Measurements from ENCODE around the gene SERPINF2.
"Not testable (repeated sequence)": the region's sequence is repeated elsewhere in the genome, so short reads cannot be mapped to it uniquely, and the experiment has no call there.

SERPINF2 gene

GRCh38 chr17:1742371-1743087 is at the start of gene SERPINF2:
SERPINF2 (plus strand) TSS chr17:1742871; CDS start chr17:1744996, 2,125 bp downstream.
- DNase-seq = no peak

- DNase-seq = no peak
Measured at GRCh38 chr17:1693339-1693738, 49.3 kb upstream of the SERPINF2 start.

- no peak for DNase-seq
Measured at GRCh38 chr17:1695365-1695764, 47.3 kb upstream of the SERPINF2 start.

- DNase-seq = no peak
Measured at GRCh38 chr17:1697681-1698080, 45.0 kb upstream of the SERPINF2 start.

GRCh38 chr17:1699891-1700290 is 42.8 kb upstream of the SERPINF2 start:
- not testable (repeated sequence) for DNase-seq

- DNase-seq = no peak
Measured at GRCh38 chr17:1703063-1703462, 39.6 kb upstream of the SERPINF2 start.

- no peak for DNase-seq
Measured at GRCh38 chr17:1705004-1705403, 37.7 kb upstream of the SERPINF2 start.

GRCh38 chr17:1707107-1707506 is 35.6 kb upstream of the SERPINF2 start:
- DNase-seq = no peak

GRCh38 chr17:1708791-1709346 is 33.8 kb upstream of the SERPINF2 start:
- DNase-seq = not testable (repeated sequence)

- DNase-seq = no peak
Measured at GRCh38 chr17:1709403-1709951, 33.2 kb upstream of the SERPINF2 start.

- DNase-seq = peak; percentile 42
Measured at GRCh38 chr17:1709971-1710806, 32.5 kb upstream of the SERPINF2 start, which contains the start of gene TLCD2. TLCD2 (minus strand) TSS chr17:1710377; CDS start chr17:1710242, 135 bp downstream.

GRCh38 chr17:1710807-1711553 is 31.7 kb upstream of the SERPINF2 start:
- no peak for DNase-seq

GRCh38 chr17:1711804-1712203 is 30.9 kb upstream of the SERPINF2 start:
- DNase-seq = no peak

GRCh38 chr17:1712271-1712670 is 30.4 kb upstream of the SERPINF2 start:
- no peak for DNase-seq

GRCh38 chr17:1713160-1713877 is 29.4 kb upstream of the SERPINF2 start:
- no peak for DNase-seq

- DNase-seq = no peak
Measured at GRCh38 chr17:1713878-1714426, 28.7 kb upstream of the SERPINF2 start.

GRCh38 chr17:1714427-1714979 is 28.2 kb upstream of the SERPINF2 start:
- peak; percentile 46 for DNase-seq

GRCh38 chr17:1714980-1715802 is 27.5 kb upstream of the SERPINF2 start:
- peak; percentile 63 for DNase-seq

- DNase-seq = no peak
Measured at GRCh38 chr17:1715803-1716075, 26.9 kb upstream of the SERPINF2 start.

- DNase-seq = peak; percentile 100
Measured at GRCh38 chr17:1716076-1716911, 26.4 kb upstream of the SERPINF2 start.

Measured in stimulated activated CD8-positive, alpha-beta memory T cell treated with anti-CD3 and anti-CD28 coated beads, Interleukin-4, amount 100 ng/mL, for 48 hours (primary cell).